Measurements from ENCODE around the gene EDEM2.

Gene EDEM2

GRCh38 chr20:35134880-35135279 lies 12.3 kb downstream of the EDEM2 start:
- Histone ChIP-seq H3K36me3 (no peaks in the 10 kb centered on the region), H3K27me3 (ENCODE audit: insufficient read depth, low read depth, severe bottlenecking) (no peaks in the 10 kb centered on the region), H3K4me3 (ENCODE audit: low read depth, low read length) (no peak overlapping the region), H3K27ac (no peak overlapping the region), H3K9me3 (ENCODE audit: severe bottlenecking) (no peaks in the 10 kb centered on the region)
- DNase-seq, result no peak
- TF ChIP-seq CTCF (IDR thresholded peaks at IDR 0.05; ENCODE audit: low read depth, low read length), result no peak

- H3K36me3 ChIP-seq, result no peaks in the 10 kb centered on the region
- no peak overlapping the region for H3K27ac ChIP-seq
- no peaks in the 10 kb centered on the region for H3K27me3 ChIP-seq (ENCODE audit: insufficient read depth, low read depth, severe bottlenecking)
- DNase-seq, result no peak
- H3K4me3 ChIP-seq (ENCODE audit: low read depth, low read length), result no peak overlapping the region
- H3K9me3 ChIP-seq (ENCODE audit: severe bottlenecking), result no peaks in the 10 kb centered on the region
- TF ChIP-seq CTCF (IDR thresholded peaks at IDR 0.05; ENCODE audit: low read depth, low read length), result no peak
Observed at GRCh38 chr20:35134472-35134871, 12.7 kb downstream of the EDEM2 start.

GRCh38 chr20:35133735-35134134 lies 13.4 kb downstream of the EDEM2 start:
- no peaks in the 10 kb centered on the region for H3K9me3 ChIP-seq (ENCODE audit: severe bottlenecking)
- no peak overlapping the region for H3K4me3 ChIP-seq (ENCODE audit: low read depth, low read length)
- no peaks in the 10 kb centered on the region for H3K27me3 ChIP-seq (ENCODE audit: insufficient read depth, low read depth, severe bottlenecking)
- no peak for DNase-seq
- no peak overlapping the region for H3K27ac ChIP-seq
- no peaks in the 10 kb centered on the region for H3K36me3 ChIP-seq
- no peak for TF ChIP-seq CTCF (IDR thresholded peaks at IDR 0.05; ENCODE audit: low read depth, low read length)

DNA sequence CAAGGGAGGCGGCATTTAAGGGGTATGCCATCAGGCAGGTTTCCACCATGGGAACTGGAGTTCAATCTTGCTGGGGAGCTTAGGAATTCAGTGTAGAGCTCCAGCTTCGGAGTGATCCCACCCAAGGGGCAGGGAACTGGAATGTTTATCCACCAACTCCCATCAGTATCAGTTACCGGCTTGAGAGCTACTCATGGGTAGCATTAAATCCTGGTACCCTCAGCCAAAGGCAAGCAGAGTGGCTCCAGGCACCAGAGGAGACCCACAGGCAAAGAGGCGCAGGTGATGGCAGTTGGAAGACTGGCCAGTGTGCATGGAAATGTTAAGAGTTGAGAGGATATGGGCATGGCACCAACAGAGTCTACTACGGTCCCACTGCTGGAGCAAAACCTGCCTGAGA lies 14.1 kb downstream of the EDEM2 start:
- no peak overlapping the region for H3K27ac ChIP-seq

GRCh38 chr20:35131934-35132333 lies 15.2 kb downstream of the EDEM2 start:
- H3K27me3 ChIP-seq (ENCODE audit: insufficient read depth, low read depth, severe bottlenecking), result no peaks in the 10 kb centered on the region

More for the DNA sequence above, 14.1 kb downstream of the EDEM2 start:
- H3K9me3 ChIP-seq (ENCODE audit: severe bottlenecking), result no peaks in the 10 kb centered on the region
- no peaks in the 10 kb centered on the region for H3K27me3 ChIP-seq (ENCODE audit: insufficient read depth, low read depth, severe bottlenecking)
- no peak overlapping the region for H3K4me3 ChIP-seq (ENCODE audit: low read depth, low read length)
- no peak for TF ChIP-seq CTCF (IDR thresholded peaks at IDR 0.05; ENCODE audit: low read depth, low read length)
- H3K36me3 ChIP-seq, result no peaks in the 10 kb centered on the region
- DNase-seq, result no peak

More at GRCh38 chr20:35131934-35132333, 15.2 kb downstream of the EDEM2 start:
- Histone ChIP-seq H3K27ac (no peak overlapping the region), H3K9me3 (ENCODE audit: severe bottlenecking) (no peaks in the 10 kb centered on the region), H3K4me3 (ENCODE audit: low read depth, low read length) (no peak overlapping the region), H3K36me3 (no peaks in the 10 kb centered on the region)
- no peak for TF ChIP-seq CTCF (IDR thresholded peaks at IDR 0.05; ENCODE audit: low read depth, low read length)
- DNase-seq, result no peak
